D721Med (cell line): Measurements from ENCODE around the gene KLK7.

Source experiments
- DNase-seq: peaks from one replicate; pipeline ENCODE4 v3.0.0; 2011; ENCODE audit warnings: low spot score; ENCODE audit not compliant: insufficient read length
- FAIRE-seq: peaks from 2 replicates; lab custom pipeline; 2011; peaks lifted over from hg19 to GRCh38; lab: Jason Lieb, UNC
- CTCF ChIP-seq: IDR thresholded peaks from 2 replicates; pipeline ENCODE4 v1.5.1; 2012; ENCODE audit warnings: mild to moderate bottlenecking, control low read depth; ENCODE audit not compliant: insufficient read depth; ENCODE audit errors: missing control alignments

KLK7 gene

GRCh38 chr19:50933640-50934039 is 50.1 kb downstream of the KLK7 start:
- TF ChIP-seq CTCF = no peak
- FAIRE-seq (no peak), DNase-seq (no peak)

- DNase-seq (no peak), FAIRE-seq (no peak)
- no peak for TF ChIP-seq CTCF
Measured at GRCh38 chr19:50932690-50933083, 51.0 kb downstream of the KLK7 start.

- FAIRE-seq (no peak), DNase-seq (no peak)
- TF ChIP-seq CTCF = no peak
Measured at GRCh38 chr19:50932018-50932689, 51.6 kb downstream of the KLK7 start.

- DNase-seq (no peak), FAIRE-seq (no peak)
- TF ChIP-seq CTCF = no peak
Measured at GRCh38 chr19:50931023-50931422, 52.7 kb downstream of the KLK7 start.

GRCh38 chr19:50928831-50929230 is 54.9 kb downstream of the KLK7 start:
- TF ChIP-seq CTCF = no peak
- FAIRE-seq (no peak), DNase-seq (no peak)
